Measurements from ENCODE around the gene ZNF804B.

The ZNF804B gene

GRCh38 chr7:89259085-89259484 lies 499.6 kb downstream of the ZNF804B start:
- CTCF ChIA-PET: no interaction called here

DNA sequence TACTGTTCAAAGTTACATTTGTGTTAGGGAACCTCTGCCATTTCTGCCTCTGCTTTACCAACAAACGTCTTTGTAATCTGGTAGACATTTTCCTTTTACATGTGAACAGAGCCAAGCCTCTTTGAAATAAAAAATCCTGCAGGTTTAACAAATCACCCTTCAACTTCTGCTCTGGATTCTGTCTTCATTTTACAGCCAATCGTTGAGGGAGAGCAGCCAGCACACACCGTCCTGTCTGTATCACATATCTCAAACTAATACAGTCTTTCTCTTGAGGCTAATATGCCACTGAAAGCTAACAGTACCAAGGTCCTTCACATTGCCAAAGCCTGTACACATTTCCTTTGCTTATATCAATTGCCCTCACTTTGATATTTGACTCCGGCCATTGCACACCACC lies 504.6 kb downstream of the ZNF804B start:
- ChIA-PET POLR2A (no interaction called here), CTCF (no interaction called here)
- no peak for TF ChIP-seq ZNF544 (tag by site-specific recombination; IDR thresholded peaks at IDR 0.05)
- no peak for TF ChIP-seq ZFP69B (tag by site-specific recombination; IDR thresholded peaks at IDR 0.05)
- no peak for TF ChIP-seq ZBTB1 (tag by site-specific recombination; IDR thresholded peaks at IDR 0.05)
- TF ChIP-seq PRDM1 (tag by site-specific recombination; IDR thresholded peaks at IDR 0.05): no peak
- Histone ChIP-seq H3K4me1 (ENCODE audit: control insufficient read depth, insufficient read depth, low read length) (no peaks in the 10 kb centered on the region), H3K9me3 (ENCODE audit: control insufficient read depth, insufficient read depth, low read depth, low read length) (no peaks in the 10 kb centered on the region), H3K4me3 (ENCODE audit: low read depth, low read length) (no peak overlapping the region), H3K27ac (ENCODE audit: extremely low read depth, low read depth, low read length) (no peak overlapping the region), H3K36me3 (ENCODE audit: control insufficient read depth in 2 of 2, insufficient read depth in 1 of 2, low read length in 2 of 2) (no peaks in the 10 kb centered on the region)

More at GRCh38 chr7:89259085-89259484, 499.6 kb downstream of the ZNF804B start:
- no peak for TF ChIP-seq ZNF214 (tag by site-specific recombination; IDR thresholded peaks at IDR 0.05; ENCODE audit: borderline replicate concordance)
- Histone ChIP-seq H3K9me3 (ENCODE audit: control insufficient read depth, insufficient read depth, low read depth, low read length) (no peaks in the 10 kb centered on the region), H3K36me3 (ENCODE audit: control insufficient read depth in 2 of 2, insufficient read depth in 1 of 2, low read length in 2 of 2) (no peaks in the 10 kb centered on the region), H3K4me3 (ENCODE audit: low read depth, low read length) (no peak overlapping the region), H3K27ac (ENCODE audit: extremely low read depth, low read depth, low read length) (no peak overlapping the region), H3K4me1 (ENCODE audit: control insufficient read depth, insufficient read depth, low read length) (no peaks in the 10 kb centered on the region)
- POLR2A ChIA-PET: no interaction called here

- POLR2A ChIA-PET: no interaction called here
- Histone ChIP-seq H3K4me3 (ENCODE audit: low read depth, low read length) (no peak overlapping the region), H3K36me3 (ENCODE audit: control insufficient read depth in 2 of 2, insufficient read depth in 1 of 2, low read length in 2 of 2) (no peaks in the 10 kb centered on the region), H3K4me1 (ENCODE audit: control insufficient read depth, insufficient read depth, low read length) (no peaks in the 10 kb centered on the region), H3K9me3 (ENCODE audit: control insufficient read depth, insufficient read depth, low read depth, low read length) (no peaks in the 10 kb centered on the region), H3K27ac (ENCODE audit: extremely low read depth, low read depth, low read length) (no peak overlapping the region)
- CTCF ChIA-PET: no interaction called here
- no peak for TF ChIP-seq ZNF704 (tag by site-specific recombination; IDR thresholded peaks at IDR 0.05)
- no peak for TF ChIP-seq ZNF10 (tag by site-specific recombination; IDR thresholded peaks at IDR 0.05)
- no peak for TF ChIP-seq ZNF155 (tag by site-specific recombination; IDR thresholded peaks at IDR 0.05)
- TF ChIP-seq ZNF112 (tag by site-specific recombination; IDR thresholded peaks at IDR 0.05): no peak
- no peak for TF ChIP-seq ZNF555 (tag by site-specific recombination; conservative IDR thresholded peaks at IDR 0.05)
- no peak for TF ChIP-seq ZSCAN18 (tag by site-specific recombination; IDR thresholded peaks at IDR 0.05)
- TF ChIP-seq, protein P1, sequence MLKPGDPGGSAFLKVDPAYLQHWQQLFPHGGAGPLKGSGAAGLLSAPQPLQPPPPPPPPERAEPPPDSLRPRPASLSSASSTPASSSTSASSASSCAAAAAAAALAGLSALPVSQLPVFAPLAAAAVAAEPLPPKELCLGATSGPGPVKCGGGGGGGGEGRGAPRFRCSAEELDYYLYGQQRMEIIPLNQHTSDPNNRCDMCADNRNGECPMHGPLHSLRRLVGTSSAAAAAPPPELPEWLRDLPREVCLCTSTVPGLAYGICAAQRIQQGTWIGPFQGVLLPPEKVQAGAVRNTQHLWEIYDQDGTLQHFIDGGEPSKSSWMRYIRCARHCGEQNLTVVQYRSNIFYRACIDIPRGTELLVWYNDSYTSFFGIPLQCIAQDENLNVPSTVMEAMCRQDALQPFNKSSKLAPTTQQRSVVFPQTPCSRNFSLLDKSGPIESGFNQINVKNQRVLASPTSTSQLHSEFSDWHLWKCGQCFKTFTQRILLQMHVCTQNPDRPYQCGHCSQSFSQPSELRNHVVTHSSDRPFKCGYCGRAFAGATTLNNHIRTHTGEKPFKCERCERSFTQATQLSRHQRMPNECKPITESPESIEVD (tag by site-specific recombination; IDR thresholded peaks at IDR 0.05): no peak
- TF ChIP-seq ZNF175 (tag by site-specific recombination; IDR thresholded peaks at IDR 0.05): no peak
- no peak for TF ChIP-seq ZFP69B (tag by site-specific recombination; IDR thresholded peaks at IDR 0.05)
- no peak for TF ChIP-seq ZNF37A (tag by site-specific recombination; IDR thresholded peaks at IDR 0.05)
- TF ChIP-seq YY1 (tag by site-specific recombination; IDR thresholded peaks at IDR 0.05): no peak
- no peak for TF ChIP-seq ZNF768 (tag by site-specific recombination; IDR thresholded peaks at IDR 0.05)
- TF ChIP-seq ZNF530 (tag by site-specific recombination; IDR thresholded peaks at IDR 0.05; ENCODE audit: low read depth): no peak
- TF ChIP-seq ZNF23 (tag by site-specific recombination; IDR thresholded peaks at IDR 0.05; ENCODE audit: borderline replicate concordance): no peak
- TF ChIP-seq ZBTB8A (tag by site-specific recombination; IDR thresholded peaks at IDR 0.05): no peak
Observed at GRCh38 chr7:89265631-89266030, 506.1 kb downstream of the ZNF804B start.

Data from HEK293 (cell line).